HepG2 (cell line): ENCODE data around the gene CLASP1. TPM values are rescaled to one million over a fixed set of nuclear protein-coding genes. Genes with fewer than 3 reads are reported as not detected.

Source experiments
- DBP ChIP-seq: sonication (generic); formaldehyde crosslinking; IDR thresholded peaks from 2 replicates; pipeline ENCODE4 v1.4.0; 2020; ENCODE audit warnings: missing genetic modification reagents; ENCODE audit errors: not compliant biosample characterization
- GATAD1 ChIP-seq: IDR thresholded peaks from 2 replicates; pipeline ENCODE4 v1.6.1; 2016; ENCODE audit warnings: missing genetic modification reagents, missing compliant biosample characterization
- HDAC1 ChIP-seq: sonication (generic); formaldehyde crosslinking; IDR thresholded peaks from 2 replicates; pipeline ENCODE4 v1.5.1; 2020; ENCODE audit warnings: mild to moderate bottlenecking, missing genetic modification reagents
- KDM2A ChIP-seq: sonication (generic); formaldehyde crosslinking; IDR thresholded peaks from 2 replicates; pipeline ENCODE4 v1.4.0; 2020; ENCODE audit warnings: low read depth, missing genetic modification reagents, borderline replicate concordance
- MXI1 ChIP-seq: IDR thresholded peaks from 3 replicates; pipeline ENCODE4 v1.6.1; 2012; ENCODE audit warnings: low read depth, low read length, inconsistent platforms, borderline replicate concordance
- NONO ChIP-seq, 2 experiments: fragments of 450-650 bp in 1 of 2; sonication (generic) in 1 of 2; formaldehyde crosslinking in 1 of 2; IDR thresholded peaks in 1 of 2; conservative IDR thresholded peaks in 1 of 2; 2 replicates each; pipeline versions ENCODE4 v1.6.1 to v1.8.0; 2017 to 2022; ENCODE audit warnings: mild to moderate bottlenecking in 1 of 2, missing genetic modification reagents in 1 of 2, moderate library complexity in 1 of 2
- NR2F6 ChIP-seq, 2 experiments: IDR thresholded peaks; 2 replicates each; pipeline ENCODE4 v1.6.1; 2016; ENCODE audit warnings: antibody characterized with exemption in 1 of 2, mild to moderate bottlenecking in 1 of 2
- PRPF4 ChIP-seq: fragments of 200-400 bp; formaldehyde crosslinking; IDR thresholded peaks from 2 replicates; pipeline ENCODE4 v1.6.1; 2016; ENCODE audit warnings: low read length, low read depth; ENCODE audit not compliant: poor library complexity, severe bottlenecking
- RAD51 ChIP-seq: fragments of 450-650 bp; IDR thresholded peaks from 2 replicates; pipeline ENCODE4 v1.6.1; 2016; ENCODE audit warnings: borderline replicate concordance
- RFX3 ChIP-seq: IDR thresholded peaks from 2 replicates; pipeline ENCODE4 v1.6.1; 2016; ENCODE audit warnings: missing biosample characterization, missing genetic modification reagents
- SNAPC2 ChIP-seq: sonication (generic); formaldehyde crosslinking; IDR thresholded peaks from 2 replicates; pipeline ENCODE4 v1.8.1; 2022; ENCODE audit warnings: mild to moderate bottlenecking, missing genetic modification reagents
- SRSF1 ChIP-seq: fragments of 200-400 bp; formaldehyde crosslinking; optimal IDR thresholded peaks from 2 replicates; pipeline ENCODE3; 2017; ENCODE audit warnings: mild to moderate bottlenecking, low read depth, low read length, moderate library complexity
- ZNF18 ChIP-seq: sonication (generic); formaldehyde crosslinking; IDR thresholded peaks from 2 replicates; pipeline ENCODE4 v1.8.0; 2022; ENCODE audit warnings: mild to moderate bottlenecking, missing genetic modification reagents; ENCODE audit not compliant: insufficient replicate concordance
- ZNF275 ChIP-seq: sonication (generic); formaldehyde crosslinking; IDR thresholded peaks from 2 replicates; pipeline ENCODE4 v1.8.0; 2022; ENCODE audit warnings: missing genetic modification reagents, mild to moderate bottlenecking, inconsistent platforms, borderline replicate concordance
- ZNF605 ChIP-seq: sonication (generic); formaldehyde crosslinking; IDR thresholded peaks from 2 replicates; pipeline ENCODE4 v1.8.0; 2022; ENCODE audit warnings: mild to moderate bottlenecking, missing genetic modification reagents
- ZNF615 ChIP-seq: sonication (generic); formaldehyde crosslinking; IDR thresholded peaks from 2 replicates; pipeline ENCODE4 v1.5.0; 2020; ENCODE audit warnings: mild to moderate bottlenecking, missing genetic modification reagents, borderline replicate concordance
- ZNF639 ChIP-seq: conservative IDR thresholded peaks from 2 replicates; pipeline ENCODE4 v1.6.1; 2018; ENCODE audit warnings: missing genetic modification reagents
- ZNF737 ChIP-seq: sonication (generic); formaldehyde crosslinking; IDR thresholded peaks from 2 replicates; pipeline ENCODE4 v1.5.0; 2020; ENCODE audit warnings: missing genetic modification reagents, mild to moderate bottlenecking, borderline replicate concordance
- ZNF850 ChIP-seq: sonication (generic); formaldehyde crosslinking; conservative IDR thresholded peaks from 2 replicates; pipeline ENCODE4 v1.9.0; 2021; ENCODE audit warnings: mild to moderate bottlenecking, missing genetic modification reagents
- polyA plus RNA-seq, 8 experiments: library from polyadenylated mRNA; depleted of rRNA in 3 of 8; stranded (reverse) in 7 of 8; unstranded in 1 of 8; fragments of >200 nt; fragmentation: Illumina TruSeq in 4 of 8; extraction: Trizol in 4 of 8; gene quantifications; 2 replicates each; pipeline versions ENCODE4 v1.2.1 to v1.2.3, GENCODE V29; 2011 to 2016; ENCODE audit warnings: low read depth in 4 of 8, missing spikeins in 1 of 8, mixed read lengths in 1 of 8; ENCODE audit not compliant: insufficient read depth in 1 of 8
- total RNA-seq, 5 experiments: library from RNA; depleted of rRNA; stranded (reverse); fragments of >200 nt; fragmentation: Illumina TruSeq; extraction: Trizol; gene quantifications; 2 replicates each; pipeline ENCODE4 v1.2.3, GENCODE V29; 2016; ENCODE audit warnings: low read depth in 1 of 5
- TF ChIP-seq, protein P1 (sequence below): sonication (generic); formaldehyde crosslinking; IDR thresholded peaks from 2 replicates; pipeline ENCODE4 v1.4.0; 2020; ENCODE audit warnings: missing genetic modification reagents

Gene CLASP1
- total and polyA plus RNA-seq, 2 of the 13 experiments (the other 11 are each of a cell fraction or from before 2014, with no cell fraction given): 11.7 to 47.9 TPM

GRCh38 chr2:121648206-121649148, 785 bp downstream of the CLASP1 start (continued):
- TF ChIP-seq, protein P1, sequence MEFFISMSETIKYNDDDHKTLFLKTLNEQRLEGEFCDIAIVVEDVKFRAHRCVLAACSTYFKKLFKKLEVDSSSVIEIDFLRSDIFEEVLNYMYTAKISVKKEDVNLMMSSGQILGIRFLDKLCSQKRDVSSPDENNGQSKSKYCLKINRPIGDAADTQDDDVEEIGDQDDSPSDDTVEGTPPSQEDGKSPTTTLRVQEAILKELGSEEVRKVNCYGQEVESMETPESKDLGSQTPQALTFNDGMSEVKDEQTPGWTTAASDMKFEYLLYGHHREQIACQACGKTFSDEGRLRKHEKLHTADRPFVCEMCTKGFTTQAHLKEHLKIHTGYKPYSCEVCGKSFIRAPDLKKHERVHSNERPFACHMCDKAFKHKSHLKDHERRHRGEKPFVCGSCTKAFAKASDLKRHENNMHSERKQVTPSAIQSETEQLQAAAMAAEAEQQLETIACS: no peak
- TF ChIP-seq ZNF850 (CRISPR knock-in tag) (no peak), ZNF639 (CRISPR knock-in tag) (0 out of 2 replicates have a peak, but pooled peaks have one; percentile 19), DBP (CRISPR knock-in tag) (peak; percentile 39), NONO (IDR thresholded peaks at IDR 0.05) (no peak), NONO (CRISPR knock-in tag; conservative IDR thresholded peaks at IDR 0.05) (no peak), SRSF1 (no peak), ZNF275 (CRISPR knock-in tag) (no peak; the same call in 1 of the 2 replicates), MXI1 (0 out of 3 replicates have a peak, but pooled peaks have one; percentile 33), RFX3 (CRISPR knock-in tag) (no peak), ZNF18 (CRISPR knock-in tag) (peak; percentile 28), ZNF605 (CRISPR knock-in tag) (peak; percentile 78), PRPF4 (no peak), ZNF737 (CRISPR knock-in tag) (peak; percentile 74; the same call in 1 of the 2 replicates), NR2F6 (IDR thresholded peaks at IDR 0.05) (no peak), NR2F6 (CRISPR knock-in tag; IDR thresholded peaks at IDR 0.05) (0 out of 2 replicates have a peak, but pooled peaks have one; percentile 7), RAD51 (no peak), GATAD1 (CRISPR knock-in tag) (no peak; the same call in 1 of the 2 replicates), SNAPC2 (CRISPR knock-in tag) (no peak), HDAC1 (CRISPR knock-in tag) (peak; percentile 40; the same call in 1 of the 2 replicates), KDM2A (CRISPR knock-in tag) (no peak), ZNF615 (CRISPR knock-in tag) (no peak)
